HCT116 (cell line): Measurements from ENCODE around the gene PIEZO2. TPM values are rescaled to one million over a fixed set of nuclear protein-coding genes. Genes with fewer than 3 reads are reported as not detected.

ENCODE experiments used
- ATAC-seq: fragments of 200-7000 bp; cut with Tn5 transposase; 2 replicates; pipeline ENCODE4 v1.9.1; 2020; ENCODE audit warnings: mild to moderate bottlenecking, moderate library complexity
- BruUV-seq: library from RNA; stranded (reverse); fragments of 400-500 nt; replicated peaks from 2 replicates; lab custom pipeline; 2021; lab: Mats Ljungman, UMichigan
- CTCF ChIA-PET: fragments of 300-600 bp; sonication (Branson Sonifier 250); formaldehyde crosslinking; loops from one replicate; lab custom pipeline; 2021; ENCODE audit warnings: antibody characterized with exemption; lab: Charles Lee
- POLR2A ChIA-PET: fragments of 300-600, 350-600 bp; sonication (Branson Sonifier 250); formaldehyde crosslinking; loops from one replicate; lab custom pipeline; 2021; ENCODE audit warnings: antibody characterized with exemption; lab: Charles Lee
- RAD21 ChIA-PET, 2 experiments: fragments of 300-600 bp; sonication (Branson Sonifier 250); formaldehyde crosslinking; loops; one replicate each; lab custom pipeline; 2023; ENCODE audit warnings: low total read pairs in 2 of 2; ENCODE audit not compliant: uncharacterized antibody in 2 of 2, unreplicated experiment in 2 of 2, low non-redundant PET in 1 of 2; lab: Charles Lee
- DNase-seq: peaks from one replicate; pipeline ENCODE4 v3.0.0-alpha.2; 2010; ENCODE audit warnings: low read depth, low spot score
- H2AFZ ChIP-seq: fragments of 200-600 bp; shearing (Covaris generic), sonication (generic); 2 replicates; pipeline ENCODE4 v1.6.1; 2017; ENCODE audit warnings: low read depth, mixed run types, mixed read lengths, antibody characterized with exemption, low read length; ENCODE audit not compliant: poor library complexity, severe bottlenecking
- H3K27ac ChIP-seq: 2 replicates; pipeline ENCODE4 v1.5.1; 2012; ENCODE audit warnings: low read depth, low read length
- H3K27me3 ChIP-seq: fragments of 200-600 bp; sonication (generic); 2 replicates; pipeline ENCODE4 v1.6.1; 2016; ENCODE audit warnings: mixed run types, low read length, mixed read lengths; ENCODE audit not compliant: insufficient read depth
- H3K36me3 ChIP-seq, 2 experiments: fragments of 200-500 bp in 1 of 2; fragments of 200-600 bp in 1 of 2; sonication (Bioruptor generic) in 1 of 2; sonication (generic) in 1 of 2; 2 replicates each; pipeline versions ENCODE4 v1.5.1 to v1.6.1; 2014 to 2016; ENCODE audit warnings: low read length in 2 of 2, inconsistent platforms in 1 of 2, mixed read lengths in 1 of 2, mixed run types in 1 of 2; ENCODE audit not compliant: insufficient read depth in 2 of 2, control insufficient read depth in 1 of 2
- H3K4me1 ChIP-seq, 2 experiments: fragments of 200-600 bp in 1 of 2; sonication (generic) in 1 of 2; 2 replicates each; pipeline versions ENCODE4 v1.5.1 to v1.6.1; 2012 to 2017; ENCODE audit warnings: low read length in 2 of 2, inconsistent platforms in 1 of 2, mild to moderate bottlenecking in 1 of 2, mixed read lengths in 1 of 2, mixed run types in 1 of 2, moderate library complexity in 1 of 2; ENCODE audit not compliant: insufficient read depth in 2 of 2, control insufficient read depth in 1 of 2
- H3K4me2 ChIP-seq: fragments of 200-600 bp; sonication (generic); 2 replicates; pipeline ENCODE4 v1.6.1; 2017; ENCODE audit warnings: mixed run types, low read length, mixed read lengths
- H3K4me3 ChIP-seq, 2 experiments: fragments of 200-600 bp in 1 of 2; sonication (generic) in 1 of 2; replicated peaks in 1 of 2; 2 replicates each; pipeline ENCODE4 v1.5.1; 2011 to 2016; ENCODE audit warnings: low read length in 2 of 2, control low read depth in 1 of 2, low read depth in 1 of 2, mild to moderate bottlenecking in 1 of 2, mixed read lengths in 1 of 2, mixed run types in 1 of 2
- H3K79me2 ChIP-seq: fragments of 200-600 bp; sonication (generic); 2 replicates; pipeline ENCODE4 v1.6.1; 2017; ENCODE audit warnings: mild to moderate bottlenecking, mixed run types, low read length, moderate library complexity, mixed read lengths; ENCODE audit not compliant: insufficient read depth
- H3K9ac ChIP-seq: fragments of 200-600 bp; sonication (generic); 2 replicates; pipeline ENCODE4 v1.6.1; 2016; ENCODE audit warnings: low read length, mixed read lengths
- H3K9me2 ChIP-seq: fragments of 200-600 bp; sonication (generic), shearing (Covaris generic); 2 replicates; pipeline ENCODE4 v1.6.1; 2017; ENCODE audit warnings: mixed run types, mild to moderate bottlenecking, moderate library complexity; ENCODE audit not compliant: insufficient read depth
- H3K9me3 ChIP-seq, 2 experiments: fragments of 200-500 bp in 1 of 2; fragments of 200-600 bp in 1 of 2; sonication (Bioruptor generic) in 1 of 2; sonication (generic) in 1 of 2; 2 replicates each; pipeline ENCODE4 v1.6.1; 2014 to 2017; ENCODE audit warnings: low read length in 2 of 2, mixed read lengths in 2 of 2, inconsistent platforms in 1 of 2, low read depth in 1 of 2, mild to moderate bottlenecking in 1 of 2, mixed run types in 1 of 2, moderate library complexity in 1 of 2; ENCODE audit not compliant: control insufficient read depth in 1 of 2, insufficient read depth in 1 of 2
- H4K20me1 ChIP-seq: fragments of 200-600 bp; sonication (generic), shearing (Covaris generic); 2 replicates; pipeline ENCODE4 v1.6.1; 2017; ENCODE audit warnings: mixed run types, mild to moderate bottlenecking, moderate library complexity; ENCODE audit not compliant: insufficient read depth
- CBX3 ChIP-seq: IDR thresholded peaks from 2 replicates; pipeline ENCODE4 v1.6.1; 2012; ENCODE audit warnings: low read depth
- CEBPB ChIP-seq: IDR thresholded peaks from 2 replicates; pipeline ENCODE4 v1.6.1; 2012; ENCODE audit warnings: low read depth
- EGR1 ChIP-seq: IDR thresholded peaks from 2 replicates; pipeline ENCODE4 v1.6.1; 2012; ENCODE audit warnings: low read depth
- FOSL1 ChIP-seq: IDR thresholded peaks from 2 replicates; pipeline ENCODE4 v1.6.1; 2012; ENCODE audit warnings: low read depth
- POLR2A ChIP-seq: IDR thresholded peaks from 2 replicates; pipeline ENCODE4 v1.7.0; 2011; ENCODE audit warnings: borderline replicate concordance; ENCODE audit not compliant: insufficient read depth, insufficient read length; ENCODE audit errors: extremely low read depth
- POLR2AphosphoS5 ChIP-seq: IDR thresholded peaks from 2 replicates; pipeline ENCODE4 v1.6.1; 2011; ENCODE audit warnings: mild to moderate bottlenecking, low read depth, low read length, moderate library complexity
- RAD21 ChIP-seq: IDR thresholded peaks from 2 replicates; pipeline ENCODE4 v1.6.1; 2012; ENCODE audit warnings: low read depth, mild to moderate bottlenecking
- SP1 ChIP-seq: IDR thresholded peaks from 2 replicates; pipeline ENCODE4 v1.6.1; 2012; ENCODE audit warnings: low read depth
- TCF7L2 ChIP-seq: IDR thresholded peaks from 2 replicates; pipeline ENCODE4 v1.7.0; 2011; ENCODE audit warnings: borderline replicate concordance, inconsistent platforms; ENCODE audit not compliant: insufficient read depth, insufficient read length; ENCODE audit errors: extremely low read depth
- YY1 ChIP-seq: IDR thresholded peaks from 2 replicates; pipeline ENCODE4 v1.6.1; 2011; ENCODE audit warnings: low read length, low read depth, moderate library complexity, mild to moderate bottlenecking; ENCODE audit not compliant: insufficient replicate concordance; ENCODE audit errors: extremely low read depth
- intact Hi-C: fragments of 100-400 bp; cut with micrococcal nuclease; formaldehyde crosslinking; loops from 2 replicates; pipeline ENCODE4 v1.10.0; 2022
- total RNA-seq: library from RNA; stranded (reverse); gene quantifications from one replicate; pipeline ENCODE4 v1.2.1, GENCODE V29; 2021; ENCODE audit not compliant: unreplicated experiment
- TF ChIP-seq, protein P1 (sequence below): IDR thresholded peaks from 2 replicates; pipeline ENCODE4 v1.6.1; 2012
- TF ChIP-seq, protein P2 (sequence below), 3 experiments: fragments of 200-600 bp in 1 of 3; sonication (generic) in 1 of 3; IDR thresholded peaks in 2 of 3; conservative IDR thresholded peaks in 1 of 3; 2 replicates each; pipeline ENCODE4 v1.5.1; 2012 to 2017; ENCODE audit warnings: low read depth in 2 of 3, low read length in 2 of 3, antibody characterized with exemption in 1 of 3, borderline replicate concordance in 1 of 3, control low read depth in 1 of 3, mild to moderate bottlenecking in 1 of 3, mixed read lengths in 1 of 3, mixed run types in 1 of 3, moderate library complexity in 1 of 3; ENCODE audit not compliant: insufficient read depth in 1 of 3
- TF ChIP-seq, protein P3 (sequence below): IDR thresholded peaks from 2 replicates; pipeline ENCODE4 v1.6.1; 2012; ENCODE audit warnings: low read depth

The PIEZO2 gene
- total RNA-seq, 1 experiment from 2014 or later: 0.34 TPM

DNA sequence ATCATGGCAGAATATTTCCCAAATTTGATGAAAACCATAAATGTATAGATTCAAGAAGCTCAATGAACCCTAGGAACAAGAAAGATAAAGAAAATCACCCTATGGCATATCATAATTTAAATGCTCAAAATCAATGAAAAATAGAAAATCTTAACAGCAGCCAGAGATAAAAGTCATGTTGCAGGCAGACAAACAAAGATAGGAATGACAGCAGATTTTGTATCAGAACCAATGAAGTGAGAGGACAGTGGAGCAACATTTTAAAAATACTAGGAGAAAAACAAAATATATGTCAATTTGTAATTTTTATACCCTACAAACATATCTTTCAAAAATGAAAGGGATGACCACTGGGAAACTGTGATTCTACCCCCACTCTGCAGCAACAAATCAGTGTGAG is 203.3 kb downstream of the PIEZO2 start:
- Histone ChIP-seq H3K9me2 (no peaks in the 10 kb centered on the region), H3K27me3 (no peaks in the 10 kb centered on the region), H3K9me3 (peaks cover 13 to 15% of the 10 kb centered on the region in 2 experiments; a peak in 3 of 4 replicates), H3K4me2 (no peak overlapping the region), H3K79me2 (no peaks in the 10 kb centered on the region), H3K4me3 (no peak overlapping the region), H3K36me3 (no peaks in the 10 kb centered on the region), H4K20me1 (no peaks in the 10 kb centered on the region), H3K27ac (no peak overlapping the region), H2AFZ (no peak overlapping the region), H3K4me1 (no peaks in the 10 kb centered on the region), H3K9ac (no peak overlapping the region)
- ChIA-PET POLR2A (no interaction called here), RAD21 (no interaction called here), CTCF (no interaction called here)
- no TSS peak for BruUV-seq
- intact Hi-C loops: no loop called here
- TF ChIP-seq POLR2A: no peak
- TF ChIP-seq, protein P1, sequence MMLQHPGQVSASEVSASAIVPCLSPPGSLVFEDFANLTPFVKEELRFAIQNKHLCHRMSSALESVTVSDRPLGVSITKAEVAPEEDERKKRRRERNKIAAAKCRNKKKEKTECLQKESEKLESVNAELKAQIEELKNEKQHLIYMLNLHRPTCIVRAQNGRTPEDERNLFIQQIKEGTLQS: no peak
- TF ChIP-seq, protein P2, sequence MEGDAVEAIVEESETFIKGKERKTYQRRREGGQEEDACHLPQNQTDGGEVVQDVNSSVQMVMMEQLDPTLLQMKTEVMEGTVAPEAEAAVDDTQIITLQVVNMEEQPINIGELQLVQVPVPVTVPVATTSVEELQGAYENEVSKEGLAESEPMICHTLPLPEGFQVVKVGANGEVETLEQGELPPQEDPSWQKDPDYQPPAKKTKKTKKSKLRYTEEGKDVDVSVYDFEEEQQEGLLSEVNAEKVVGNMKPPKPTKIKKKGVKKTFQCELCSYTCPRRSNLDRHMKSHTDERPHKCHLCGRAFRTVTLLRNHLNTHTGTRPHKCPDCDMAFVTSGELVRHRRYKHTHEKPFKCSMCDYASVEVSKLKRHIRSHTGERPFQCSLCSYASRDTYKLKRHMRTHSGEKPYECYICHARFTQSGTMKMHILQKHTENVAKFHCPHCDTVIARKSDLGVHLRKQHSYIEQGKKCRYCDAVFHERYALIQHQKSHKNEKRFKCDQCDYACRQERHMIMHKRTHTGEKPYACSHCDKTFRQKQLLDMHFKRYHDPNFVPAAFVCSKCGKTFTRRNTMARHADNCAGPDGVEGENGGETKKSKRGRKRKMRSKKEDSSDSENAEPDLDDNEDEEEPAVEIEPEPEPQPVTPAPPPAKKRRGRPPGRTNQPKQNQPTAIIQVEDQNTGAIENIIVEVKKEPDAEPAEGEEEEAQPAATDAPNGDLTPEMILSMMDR (IDR thresholded peaks at IDR 0.05 in 2 of 3, conservative IDR thresholded peaks at IDR 0.05 in 1 of 3; ENCODE audit: borderline replicate concordance in 1 of 3, insufficient read depth in 1 of 3, low read depth in 2 of 3, low read length in 2 of 3): no peak
- TF ChIP-seq YY1: no peak
- no peak for TF ChIP-seq FOSL1
- TF ChIP-seq TCF7L2: no peak
- TF ChIP-seq, protein P3, sequence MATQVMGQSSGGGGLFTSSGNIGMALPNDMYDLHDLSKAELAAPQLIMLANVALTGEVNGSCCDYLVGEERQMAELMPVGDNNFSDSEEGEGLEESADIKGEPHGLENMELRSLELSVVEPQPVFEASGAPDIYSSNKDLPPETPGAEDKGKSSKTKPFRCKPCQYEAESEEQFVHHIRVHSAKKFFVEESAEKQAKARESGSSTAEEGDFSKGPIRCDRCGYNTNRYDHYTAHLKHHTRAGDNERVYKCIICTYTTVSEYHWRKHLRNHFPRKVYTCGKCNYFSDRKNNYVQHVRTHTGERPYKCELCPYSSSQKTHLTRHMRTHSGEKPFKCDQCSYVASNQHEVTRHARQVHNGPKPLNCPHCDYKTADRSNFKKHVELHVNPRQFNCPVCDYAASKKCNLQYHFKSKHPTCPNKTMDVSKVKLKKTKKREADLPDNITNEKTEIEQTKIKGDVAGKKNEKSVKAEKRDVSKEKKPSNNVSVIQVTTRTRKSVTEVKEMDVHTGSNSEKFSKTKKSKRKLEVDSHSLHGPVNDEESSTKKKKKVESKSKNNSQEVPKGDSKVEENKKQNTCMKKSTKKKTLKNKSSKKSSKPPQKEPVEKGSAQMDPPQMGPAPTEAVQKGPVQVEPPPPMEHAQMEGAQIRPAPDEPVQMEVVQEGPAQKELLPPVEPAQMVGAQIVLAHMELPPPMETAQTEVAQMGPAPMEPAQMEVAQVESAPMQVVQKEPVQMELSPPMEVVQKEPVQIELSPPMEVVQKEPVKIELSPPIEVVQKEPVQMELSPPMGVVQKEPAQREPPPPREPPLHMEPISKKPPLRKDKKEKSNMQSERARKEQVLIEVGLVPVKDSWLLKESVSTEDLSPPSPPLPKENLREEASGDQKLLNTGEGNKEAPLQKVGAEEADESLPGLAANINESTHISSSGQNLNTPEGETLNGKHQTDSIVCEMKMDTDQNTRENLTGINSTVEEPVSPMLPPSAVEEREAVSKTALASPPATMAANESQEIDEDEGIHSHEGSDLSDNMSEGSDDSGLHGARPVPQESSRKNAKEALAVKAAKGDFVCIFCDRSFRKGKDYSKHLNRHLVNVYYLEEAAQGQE: no peak
- TF ChIP-seq RAD21: no peak
- no peak for TF ChIP-seq CEBPB
- no peak for TF ChIP-seq EGR1
- TF ChIP-seq CBX3: no peak
- TF ChIP-seq SP1: no peak
- TF ChIP-seq POLR2AphosphoS5: no peak
- DNase-seq (no peak), ATAC-seq (no peak)
